ENCODE measurements around the gene ATG5.
"Not testable (repeated sequence)": the region's sequence is repeated elsewhere in the genome, so short reads cannot be mapped to it uniquely, and the experiment has no call there.

The ATG5 gene

GRCh38 chr6:106152476-106152875 is 173.1 kb downstream of the ATG5 start:
- DNase-seq = not testable (repeated sequence)

- no peak for DNase-seq
These were observed 176.0 kb downstream of the ATG5 start for GRCh38 chr6:106149472-106150069.

GRCh38 chr6:106147476-106147875 is 178.1 kb downstream of the ATG5 start:
- DNase-seq = no peak

GRCh38 chr6:106146852-106147351 is 178.7 kb downstream of the ATG5 start:
- DNase-seq = no peak

- no peak for DNase-seq
These were observed 179.8 kb downstream of the ATG5 start for GRCh38 chr6:106145741-106146227.

GRCh38 chr6:106145144-106145543 is 180.4 kb downstream of the ATG5 start:
- DNase-seq = no peak

GRCh38 chr6:106143665-106144064 is 181.9 kb downstream of the ATG5 start:
- no peak for DNase-seq

- DNase-seq = no peak
These were observed 182.6 kb downstream of the ATG5 start for GRCh38 chr6:106142876-106143431.

GRCh38 chr6:106141441-106142237 is 183.9 kb downstream of the ATG5 start:
- DNase-seq = no peak

GRCh38 chr6:106138151-106138550 is 187.4 kb downstream of the ATG5 start:
- DNase-seq = no peak

GRCh38 chr6:106136845-106137244 is 188.7 kb downstream of the ATG5 start:
- no peak for DNase-seq

- no peak for DNase-seq
These were observed 189.5 kb downstream of the ATG5 start for GRCh38 chr6:106135911-106136571.

GRCh38 chr6:106134906-106135634 is 190.5 kb downstream of the ATG5 start:
- DNase-seq = no peak

All from hippocampal formation (tissue), 2 donors.